ENCODE measurements around the gene RRP15. TPM values are rescaled to one million over a fixed set of nuclear protein-coding genes. Genes with fewer than 3 reads are reported as not detected.

RRP15 gene
- total RNA-seq, 1 experiment from 2014 or later: 25.5 TPM

DNA sequence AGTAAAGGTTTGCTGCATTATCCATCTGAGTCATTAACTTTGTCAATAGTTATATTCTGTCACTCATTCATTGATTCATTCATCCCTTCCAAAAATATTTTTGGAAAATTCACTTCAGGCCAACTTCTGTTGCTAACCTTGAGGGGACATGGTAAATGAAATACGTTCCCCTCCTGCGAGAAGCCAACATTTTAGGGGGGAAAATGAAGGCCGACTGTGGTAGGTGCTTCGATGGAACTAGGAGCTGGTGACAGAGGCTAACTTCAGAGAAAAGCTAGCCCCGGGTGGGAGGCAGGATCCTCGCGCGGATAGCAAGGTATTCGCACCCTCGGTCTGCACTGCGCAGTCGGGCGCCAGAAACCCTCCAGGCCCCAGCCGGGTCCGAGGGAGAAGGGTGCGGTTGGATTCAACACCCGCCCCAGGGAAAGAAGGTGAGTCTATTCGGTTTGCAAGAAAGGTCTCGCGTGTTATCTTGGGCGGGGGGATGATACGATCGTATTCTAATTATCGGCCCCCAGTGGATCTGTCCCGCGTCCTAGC, 646 bp upstream of the RRP15 start:
- ATAC-seq (no peak; the same call in 1 of the 2 replicates), DNase-seq (ENCODE audit: low read depth, low spot score) (no peak)
- no peaks in the 10 kb centered on the region for H3K36me3 ChIP-seq (ENCODE audit: control insufficient read depth in 1 of 2, insufficient read depth in 2 of 2, low read length in 2 of 2)
- TF ChIP-seq, protein P1, sequence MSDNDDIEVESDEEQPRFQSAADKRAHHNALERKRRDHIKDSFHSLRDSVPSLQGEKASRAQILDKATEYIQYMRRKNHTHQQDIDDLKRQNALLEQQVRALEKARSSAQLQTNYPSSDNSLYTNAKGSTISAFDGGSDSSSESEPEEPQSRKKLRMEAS (IDR thresholded peaks at IDR 0.05): no peak
- no peak for TF ChIP-seq CBX3 (IDR thresholded peaks at IDR 0.05; ENCODE audit: low read depth)
- TF ChIP-seq, protein P2, sequence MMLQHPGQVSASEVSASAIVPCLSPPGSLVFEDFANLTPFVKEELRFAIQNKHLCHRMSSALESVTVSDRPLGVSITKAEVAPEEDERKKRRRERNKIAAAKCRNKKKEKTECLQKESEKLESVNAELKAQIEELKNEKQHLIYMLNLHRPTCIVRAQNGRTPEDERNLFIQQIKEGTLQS (IDR thresholded peaks at IDR 0.05): no peak
- no peak for TF ChIP-seq ZNF274 (IDR thresholded peaks at IDR 0.05; ENCODE audit: low read depth, low read length)
- TF ChIP-seq RAD21 (IDR thresholded peaks at IDR 0.05; ENCODE audit: low read depth): no peak
- no peak for TF ChIP-seq SP1 (IDR thresholded peaks at IDR 0.05; ENCODE audit: low read depth)
- no peak for TF ChIP-seq YY1 (IDR thresholded peaks at IDR 0.05; ENCODE audit: extremely low read depth, insufficient replicate concordance, low read depth, low read length)
- no peak for TF ChIP-seq FOSL1 (IDR thresholded peaks at IDR 0.05; ENCODE audit: low read depth)
- TF ChIP-seq ZFX (IDR thresholded peaks at IDR 0.05): no peak
- TF ChIP-seq EGR1 (IDR thresholded peaks at IDR 0.05; ENCODE audit: low read depth): no peak
- no peak for TF ChIP-seq ELF1 (IDR thresholded peaks at IDR 0.05; ENCODE audit: borderline replicate concordance, low read depth)
- no peak for TF ChIP-seq SRF (IDR thresholded peaks at IDR 0.05; ENCODE audit: low read depth)
- TF ChIP-seq POLR2A (IDR thresholded peaks at IDR 0.05; ENCODE audit: borderline replicate concordance, extremely low read depth, insufficient read depth, insufficient read length): no peak
- no peak for TF ChIP-seq EZH2 (IDR thresholded peaks at IDR 0.05)
- TF ChIP-seq POLR2AphosphoS5 (IDR thresholded peaks at IDR 0.05; ENCODE audit: low read depth, low read length): no peak
- TF ChIP-seq EZH2phosphoT487 (IDR thresholded peaks at IDR 0.05; ENCODE audit: borderline replicate concordance): no peak
- TF ChIP-seq SIN3A (IDR thresholded peaks at IDR 0.05; ENCODE audit: low read depth): no peak
- TF ChIP-seq, protein P3, sequence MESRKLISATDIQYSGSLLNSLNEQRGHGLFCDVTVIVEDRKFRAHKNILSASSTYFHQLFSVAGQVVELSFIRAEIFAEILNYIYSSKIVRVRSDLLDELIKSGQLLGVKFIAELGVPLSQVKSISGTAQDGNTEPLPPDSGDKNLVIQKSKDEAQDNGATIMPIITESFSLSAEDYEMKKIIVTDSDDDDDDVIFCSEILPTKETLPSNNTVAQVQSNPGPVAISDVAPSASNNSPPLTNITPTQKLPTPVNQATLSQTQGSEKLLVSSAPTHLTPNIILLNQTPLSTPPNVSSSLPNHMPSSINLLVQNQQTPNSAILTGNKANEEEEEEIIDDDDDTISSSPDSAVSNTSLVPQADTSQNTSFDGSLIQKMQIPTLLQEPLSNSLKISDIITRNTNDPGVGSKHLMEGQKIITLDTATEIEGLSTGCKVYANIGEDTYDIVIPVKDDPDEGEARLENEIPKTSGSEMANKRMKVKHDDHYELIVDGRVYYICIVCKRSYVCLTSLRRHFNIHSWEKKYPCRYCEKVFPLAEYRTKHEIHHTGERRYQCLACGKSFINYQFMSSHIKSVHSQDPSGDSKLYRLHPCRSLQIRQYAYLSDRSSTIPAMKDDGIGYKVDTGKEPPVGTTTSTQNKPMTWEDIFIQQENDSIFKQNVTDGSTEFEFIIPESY (IDR thresholded peaks at IDR 0.05; ENCODE audit: extremely low read depth, insufficient replicate concordance, low read length): no peak
- TF ChIP-seq, protein P4, sequence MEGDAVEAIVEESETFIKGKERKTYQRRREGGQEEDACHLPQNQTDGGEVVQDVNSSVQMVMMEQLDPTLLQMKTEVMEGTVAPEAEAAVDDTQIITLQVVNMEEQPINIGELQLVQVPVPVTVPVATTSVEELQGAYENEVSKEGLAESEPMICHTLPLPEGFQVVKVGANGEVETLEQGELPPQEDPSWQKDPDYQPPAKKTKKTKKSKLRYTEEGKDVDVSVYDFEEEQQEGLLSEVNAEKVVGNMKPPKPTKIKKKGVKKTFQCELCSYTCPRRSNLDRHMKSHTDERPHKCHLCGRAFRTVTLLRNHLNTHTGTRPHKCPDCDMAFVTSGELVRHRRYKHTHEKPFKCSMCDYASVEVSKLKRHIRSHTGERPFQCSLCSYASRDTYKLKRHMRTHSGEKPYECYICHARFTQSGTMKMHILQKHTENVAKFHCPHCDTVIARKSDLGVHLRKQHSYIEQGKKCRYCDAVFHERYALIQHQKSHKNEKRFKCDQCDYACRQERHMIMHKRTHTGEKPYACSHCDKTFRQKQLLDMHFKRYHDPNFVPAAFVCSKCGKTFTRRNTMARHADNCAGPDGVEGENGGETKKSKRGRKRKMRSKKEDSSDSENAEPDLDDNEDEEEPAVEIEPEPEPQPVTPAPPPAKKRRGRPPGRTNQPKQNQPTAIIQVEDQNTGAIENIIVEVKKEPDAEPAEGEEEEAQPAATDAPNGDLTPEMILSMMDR (IDR thresholded peaks at IDR 0.05 in 2 of 3, conservative IDR thresholded peaks at IDR 0.05 in 1 of 3; ENCODE audit: borderline replicate concordance in 1 of 3, insufficient read depth in 1 of 3, low read depth in 2 of 3, low read length in 2 of 3): no peak
- TF ChIP-seq CEBPB (IDR thresholded peaks at IDR 0.05; ENCODE audit: low read depth): no peak
- intact Hi-C loops (cut with micrococcal nuclease): loop anchor here (10.0 kb wide), 1 partner anchor 650 kb away; the partner anchor contains the start of genes GPATCH2 and SPATA17
- CTCF ChIA-PET: no interaction called here
- H3K79me2 ChIP-seq (ENCODE audit: insufficient read depth, low read length): peaks cover 43% of the 10 kb centered on the region
- no TSS peak for BruUV-seq (replicated peaks)
- peak overlapping the region in 1 of 2 experiments; percentile 66; a peak in 1 of 4 replicates for H3K4me3 ChIP-seq (replicated peaks in 1 of 2; ENCODE audit: low read depth in 1 of 2, low read length in 2 of 2)
- POLR2A ChIA-PET: interaction anchor here (0.8 kb wide), 1 partner anchor 43 kb away, joined by 3 read pairs; no protein-coding TSS in a partner anchor
- RAD21 ChIA-PET (ENCODE audit: low non-redundant PET in 1 of 2, low total read pairs in 2 of 2, uncharacterized antibody in 2 of 2, unreplicated experiment in 2 of 2): no interaction called here
- peaks cover 3% of the 10 kb centered on the region; the same call in 1 of the 2 replicates for H4K20me1 ChIP-seq (ENCODE audit: insufficient read depth)
- H3K4me1 ChIP-seq (ENCODE audit: control insufficient read depth in 1 of 2, insufficient read depth in 2 of 2, low read length in 2 of 2): peaks cover 6 to 14% of the 10 kb centered on the region in 2 experiments; a peak in 3 of 4 replicates
- peaks cover 0 to 4% of the 10 kb centered on the region in 2 experiments; a peak in 1 of 4 replicates for H3K9me3 ChIP-seq (ENCODE audit: control insufficient read depth in 1 of 2, insufficient read depth in 1 of 2, low read depth in 1 of 2, low read length in 2 of 2)
- H2AFZ ChIP-seq (ENCODE audit: low read depth, low read length, poor library complexity, severe bottlenecking): peak overlapping the region; percentile 7
- H3K9ac ChIP-seq (ENCODE audit: low read length): no peak overlapping the region
- no peaks in the 10 kb centered on the region for H3K9me2 ChIP-seq (ENCODE audit: insufficient read depth)
- H3K27me3 ChIP-seq (ENCODE audit: insufficient read depth, low read length): no peaks in the 10 kb centered on the region
- H3K4me2 ChIP-seq (ENCODE audit: low read length): peak overlapping the region; percentile 82
- peak overlapping the region; percentile 20; the same call in 1 of the 2 replicates for H3K27ac ChIP-seq (ENCODE audit: low read depth, low read length)
